Fibroblast of skin of right quadriceps (primary cell): ENCODE measurements around the gene CACNB2.
"Not testable (repeated sequence)": the region's sequence is repeated elsewhere in the genome, so short reads cannot be mapped to it uniquely, and the experiment has no call there.

ENCODE experiments used
- DNase-seq: peaks from one replicate; pipeline ENCODE4 v3.0.0-alpha.2; 2013

The CACNB2 gene

GRCh38 chr10:18149196-18149800 lies 9.1 kb downstream of the CACNB2 start:
- no peak for DNase-seq

- no peak for DNase-seq
Observed at GRCh38 chr10:18151356-18151890, 11.2 kb downstream of the CACNB2 start.

DNA sequence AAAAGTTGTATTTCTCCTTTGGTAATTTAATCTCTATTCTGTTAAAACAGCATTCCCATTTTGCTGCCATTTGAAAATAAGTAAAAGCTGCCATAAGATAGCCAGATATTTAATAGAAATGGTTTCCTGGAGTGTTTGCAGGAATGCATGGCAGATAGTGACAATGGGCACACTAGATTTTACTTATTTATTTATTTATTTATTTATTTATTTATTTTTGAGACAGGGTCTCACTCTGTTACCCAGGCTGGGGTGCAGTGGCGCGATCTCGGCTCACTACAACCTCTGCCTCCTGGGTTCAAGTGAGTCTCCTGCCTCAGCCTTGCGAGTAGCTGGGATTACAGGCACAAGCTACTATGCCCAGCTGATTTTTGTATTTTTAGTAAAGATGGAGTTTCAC lies 13.2 kb downstream of the CACNB2 start:
- DNase-seq: not testable (repeated sequence)

DNA sequence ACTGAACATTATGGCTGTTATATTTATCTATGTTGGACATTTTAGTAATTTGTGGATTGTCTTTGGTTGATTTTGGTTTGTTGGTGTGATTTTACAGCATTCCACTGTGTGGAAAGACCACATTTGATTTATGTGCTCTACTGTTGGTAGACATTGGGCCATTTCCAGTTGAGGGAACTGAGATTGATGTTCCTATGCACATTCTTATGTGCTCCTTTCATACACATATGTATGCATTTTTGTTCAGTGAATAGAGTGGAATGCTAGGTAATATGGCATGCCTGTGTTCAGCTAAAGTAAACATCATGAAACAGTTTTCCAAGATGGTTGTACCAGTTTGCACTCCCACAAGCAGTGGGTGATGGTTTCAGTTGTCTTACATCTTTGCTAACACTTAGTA lies 15.1 kb downstream of the CACNB2 start:
- DNase-seq: peak; percentile 73

DNA sequence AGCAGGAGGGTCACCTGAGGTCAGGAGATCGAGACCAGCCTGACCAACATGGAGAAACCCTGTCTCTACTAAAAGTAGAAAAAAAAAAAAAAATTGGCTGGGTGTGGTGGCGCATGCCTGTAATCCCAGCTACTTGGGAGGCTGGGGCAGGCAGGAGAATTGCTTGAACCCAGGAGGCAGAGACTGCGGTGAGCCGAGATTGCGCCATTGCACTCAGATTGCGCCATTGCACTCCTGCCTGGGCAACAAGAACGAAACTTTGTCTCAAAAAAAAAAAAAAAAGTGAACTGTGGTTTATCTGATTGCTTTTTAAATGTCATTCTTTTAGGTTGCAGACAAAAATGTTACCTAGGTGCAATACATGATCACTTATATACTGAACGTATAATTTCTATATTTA lies 16.6 kb downstream of the CACNB2 start:
- DNase-seq: not testable (repeated sequence)

GRCh38 chr10:18157881-18158280 lies 17.7 kb downstream of the CACNB2 start:
- DNase-seq: peak; percentile 89

- peak; percentile 51 for DNase-seq
Observed at GRCh38 chr10:18158773-18159265, 18.6 kb downstream of the CACNB2 start.

GRCh38 chr10:18159557-18159956 lies 19.3 kb downstream of the CACNB2 start:
- DNase-seq: peak; percentile 56

DNA sequence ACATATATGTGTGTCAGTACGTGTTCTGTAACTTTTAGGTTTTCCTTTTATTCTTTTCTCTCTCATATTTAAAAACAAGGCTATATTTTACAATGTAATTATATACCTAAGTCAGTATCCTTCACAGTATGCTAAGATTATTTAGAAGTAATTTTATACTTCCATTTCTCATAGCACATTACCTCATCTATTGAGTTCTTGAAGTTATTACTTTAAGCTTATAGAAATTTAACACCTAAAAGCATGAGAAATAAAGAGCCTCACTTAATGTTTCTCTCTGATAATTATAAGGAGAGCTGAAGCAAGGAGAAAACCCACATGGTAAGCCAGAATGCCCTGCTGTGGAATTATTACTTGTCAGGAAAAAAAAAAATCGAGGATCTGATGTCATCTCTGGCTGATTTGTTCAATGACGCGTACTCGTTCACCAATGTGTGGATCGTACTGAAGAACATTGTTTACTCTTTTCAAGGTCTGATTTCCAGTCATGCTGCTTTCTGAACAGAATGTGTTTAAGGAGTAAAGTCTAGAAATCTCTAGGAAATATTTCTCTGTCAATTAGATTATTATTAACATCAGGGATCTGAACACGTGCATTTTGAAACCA lies 21.9 kb downstream of the CACNB2 start:
- no peak for DNase-seq

DNA sequence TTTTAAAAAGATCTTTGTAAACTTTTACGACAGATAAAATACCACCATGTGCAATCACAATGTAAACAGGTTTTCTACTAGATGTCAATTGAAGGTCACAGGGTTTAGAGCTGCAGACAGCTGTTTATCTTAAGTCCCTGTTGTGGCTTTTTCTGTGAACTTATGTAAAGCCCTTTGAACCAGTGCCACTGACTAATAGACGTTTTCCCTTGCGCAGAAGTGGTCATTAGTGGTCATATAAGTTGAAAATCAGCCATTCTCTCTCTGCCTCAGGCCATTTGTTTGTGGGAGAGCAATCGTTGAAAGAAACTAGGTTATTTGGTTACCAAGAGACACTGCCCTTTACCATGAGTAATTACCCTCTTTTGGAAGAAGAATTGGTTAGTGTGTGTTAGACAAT lies 23.9 kb downstream of the CACNB2 start:
- peak; percentile 46 for DNase-seq

- peak; percentile 91 for DNase-seq
Observed at GRCh38 chr10:18164748-18165361, 24.6 kb downstream of the CACNB2 start.

DNA sequence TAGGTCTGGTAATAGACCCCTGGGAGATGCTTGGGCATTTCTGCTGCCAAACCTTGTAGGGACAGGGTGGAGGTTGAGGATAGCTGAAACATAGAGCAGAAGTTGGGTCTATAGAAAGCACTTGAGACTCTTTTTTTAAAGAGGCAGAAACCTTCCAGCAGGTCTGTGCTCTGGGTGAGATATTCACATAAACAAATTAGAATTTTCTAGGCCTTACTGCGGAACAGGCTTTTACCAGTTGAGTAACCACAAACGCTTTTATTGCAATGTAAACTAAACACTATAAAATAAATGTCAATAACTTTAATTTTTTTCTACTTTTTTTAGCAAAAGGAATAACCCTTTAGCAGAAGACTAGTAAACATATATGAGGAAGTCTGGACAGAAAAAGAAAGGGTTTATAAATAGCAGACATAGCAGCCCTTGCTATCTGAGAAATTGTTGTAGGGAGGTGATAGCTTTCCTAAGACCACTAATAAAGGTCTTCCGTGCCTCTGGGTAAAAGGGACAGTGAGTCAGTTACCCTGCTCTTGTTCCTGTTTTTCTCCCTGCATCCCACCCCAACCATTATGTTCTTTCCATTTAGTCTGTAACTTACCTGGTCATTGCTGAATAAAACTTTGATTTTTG lies 38.7 kb downstream of the CACNB2 start:
- no peak for DNase-seq

- peak; percentile 69 for DNase-seq
Observed at GRCh38 chr10:18179891-18180290, 39.7 kb downstream of the CACNB2 start.

- DNase-seq: not testable (repeated sequence)
Observed at GRCh38 chr10:18181382-18181781, 41.2 kb downstream of the CACNB2 start.

DNA sequence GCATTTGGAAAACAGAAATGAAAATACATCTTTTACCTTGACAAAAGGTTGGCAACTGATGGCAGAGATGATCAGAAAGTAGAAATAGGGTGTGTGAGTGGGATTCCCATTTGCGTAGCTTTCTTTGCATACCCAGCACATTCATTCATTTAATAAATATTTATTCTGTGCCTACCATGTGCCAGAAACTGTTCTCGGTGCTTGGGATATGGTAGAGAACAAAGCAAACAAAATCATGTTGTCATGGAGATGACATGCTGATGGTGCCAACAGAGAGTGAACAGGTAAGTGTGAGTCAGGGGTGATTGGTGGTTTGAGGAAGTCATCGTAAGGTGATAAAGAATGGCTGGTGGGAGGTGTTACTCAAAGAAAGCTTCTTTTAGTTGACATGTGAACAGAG lies 45.4 kb downstream of the CACNB2 start:
- DNase-seq: no peak

GRCh38 chr10:18190840-18191239 lies 50.6 kb downstream of the CACNB2 start:
- no peak for DNase-seq

DNA sequence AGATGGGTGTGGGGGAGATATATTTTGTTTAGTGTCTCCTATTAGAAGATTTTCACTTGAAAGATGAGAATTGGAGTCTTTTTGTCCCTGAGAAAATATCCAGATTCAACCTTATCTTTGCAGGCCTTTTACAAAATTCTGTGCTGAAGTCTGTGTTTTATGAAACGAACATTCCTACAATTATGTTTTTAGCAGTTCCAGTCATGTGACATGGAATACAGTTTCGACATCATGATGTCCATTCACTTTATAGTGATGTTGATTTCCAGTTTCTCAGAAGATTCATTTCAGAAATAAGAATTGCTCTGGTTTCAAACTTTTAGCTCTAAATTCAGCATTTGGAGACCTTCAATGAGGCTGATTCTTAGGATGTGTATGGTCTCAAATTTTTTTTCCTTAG lies 54.4 kb downstream of the CACNB2 start:
- no peak for DNase-seq

DNA sequence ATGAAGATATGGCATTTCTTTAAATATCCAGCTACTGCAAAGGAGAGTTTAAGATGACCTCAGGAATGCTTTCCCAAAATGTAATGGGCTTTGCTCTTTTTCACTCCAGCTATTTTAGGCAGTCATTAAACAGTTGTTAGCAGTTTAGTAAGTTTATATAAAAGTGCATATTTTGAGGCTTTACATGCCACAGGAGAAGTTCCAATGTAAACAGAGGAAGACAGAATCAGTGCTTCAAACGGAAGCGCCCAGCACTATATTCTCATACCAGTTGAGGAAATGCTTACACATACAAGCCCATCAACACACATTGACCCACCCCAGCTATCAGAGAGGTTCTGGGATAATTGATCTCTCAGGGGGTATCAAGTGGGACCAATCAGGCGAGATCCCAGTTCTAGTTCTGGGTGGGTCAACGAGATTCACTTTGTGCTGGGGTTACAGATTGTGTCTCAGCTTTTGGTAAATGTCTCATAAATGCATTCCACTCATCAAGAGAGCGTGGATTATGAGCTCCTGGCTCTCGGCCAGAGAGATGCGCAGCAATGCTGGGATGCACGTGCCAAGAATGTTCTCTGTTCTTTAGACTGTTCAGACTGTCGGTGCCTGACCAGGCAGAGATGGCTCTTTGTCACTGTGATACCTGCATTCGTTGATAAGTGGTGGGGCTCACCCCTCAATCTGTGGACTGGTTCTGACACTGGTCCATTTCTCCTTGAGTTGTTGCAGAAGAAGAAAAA lies 55.0 kb downstream of the CACNB2 start:
- peak; percentile 54 for DNase-seq

DNA sequence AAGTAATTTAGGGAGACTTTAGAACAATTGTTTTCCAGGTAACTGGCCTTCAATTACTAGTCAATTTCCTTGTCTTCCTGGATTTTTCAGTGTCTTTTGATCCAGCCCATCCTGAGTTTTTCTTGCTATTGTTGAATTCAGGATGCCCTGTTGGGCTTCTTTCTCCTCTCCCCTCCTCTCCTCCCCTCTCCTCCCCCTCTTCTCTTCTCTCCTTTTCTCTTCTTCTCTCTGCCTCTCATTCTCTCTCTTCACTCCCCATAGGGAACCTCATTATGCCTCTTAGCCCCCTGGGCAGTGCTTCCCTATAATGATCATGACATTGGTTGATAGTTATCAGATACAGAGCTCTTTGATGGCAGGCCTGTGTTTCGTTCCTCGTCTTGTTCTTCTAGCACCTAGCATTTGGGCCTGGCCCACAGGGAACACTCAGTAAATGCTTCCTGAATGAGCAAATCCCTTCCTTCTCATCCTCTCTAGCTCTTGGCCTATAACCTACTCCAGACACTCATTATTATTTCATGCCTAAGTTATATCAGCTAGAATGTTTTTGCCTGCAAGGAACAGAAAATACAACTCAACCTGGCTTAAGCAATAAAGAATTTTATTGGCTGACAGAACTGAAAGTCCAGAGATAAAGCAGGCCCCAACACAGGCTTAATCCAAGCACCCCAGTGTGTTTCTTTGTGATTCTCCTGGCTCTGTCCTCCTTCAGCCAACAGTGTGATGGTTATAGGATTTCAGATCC lies 56.8 kb downstream of the CACNB2 start:
- DNase-seq: no peak

DNA sequence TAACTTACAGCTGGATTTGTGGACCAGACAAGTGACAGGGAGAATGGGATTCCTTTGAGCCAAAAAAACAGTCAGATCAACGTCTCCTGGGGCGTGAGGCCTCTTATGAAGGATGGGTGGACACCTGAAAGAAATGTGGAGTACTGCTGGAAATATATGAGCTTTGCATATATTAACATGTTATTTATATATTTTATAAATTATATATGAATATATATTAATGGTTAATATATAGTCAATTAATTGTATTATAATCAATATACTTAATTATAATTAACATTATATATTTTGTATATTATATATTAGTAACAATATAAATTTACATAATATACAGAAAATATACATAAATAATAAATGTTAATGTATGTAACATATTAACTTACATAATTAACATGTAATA lies 57.5 kb downstream of the CACNB2 start:
- no peak for DNase-seq

- DNase-seq: no peak
Observed at GRCh38 chr10:18201877-18202276, 61.7 kb downstream of the CACNB2 start.
